ENCODE results near the gene MAB21L4. TPM values are rescaled to one million over a fixed set of nuclear protein-coding genes. Genes with fewer than 3 reads are reported as not detected.

The MAB21L4 gene
- total RNA-seq, 2 experiments from 2014 or later: not detected

- DNase-seq (ENCODE audit: low spot score): no peak
- intact Hi-C loops (cut with micrococcal nuclease; ENCODE audit: unreplicated experiment): no loop called here
- Histone ChIP-seq H3K9me3 (ENCODE audit: low read length) (no peaks in the 10 kb centered on the region), H3K9me2 (ENCODE audit: insufficient read depth, low read length) (no peaks in the 10 kb centered on the region), H3K27ac (ENCODE audit: low read depth, low read length, poor library complexity, severe bottlenecking) (no peak overlapping the region), H2AFZ (ENCODE audit: low read length) (no peak overlapping the region), H3K79me2 (ENCODE audit: insufficient read depth, low read depth, low read length) (no peaks in the 10 kb centered on the region), H3K4me2 (ENCODE audit: low read length) (no peak overlapping the region), H3K4me3 (ENCODE audit: low read depth, low read length, poor library complexity, severe bottlenecking) (no peak overlapping the region), H3K4me1 (ENCODE audit: insufficient read depth, low read length, poor library complexity, severe bottlenecking) (peaks cover under 1% of the 10 kb centered on the region), H4K20me1 (ENCODE audit: insufficient read depth, low read length) (no peaks in the 10 kb centered on the region), H3K36me3 (ENCODE audit: insufficient read depth, low read length) (no peaks in the 10 kb centered on the region)
- BruUV-seq (replicated peaks): no TSS peak
- CTCF ChIA-PET (ENCODE audit: unreplicated experiment): no interaction called here
- TF ChIP-seq CTCF (conservative IDR thresholded peaks at IDR 0.05; ENCODE audit: low read length): no peak
- no peak for TF ChIP-seq EZH2phosphoT487 (IDR thresholded peaks at IDR 0.05; ENCODE audit: borderline replicate concordance, low read depth, low read length)
- POLR2A ChIA-PET: no interaction called here
These were observed 59.0 kb downstream of the MAB21L4 start for GRCh38 chr2:240836781-240837467.

Other genes starting within 250 kb of the MAB21L4 start
- gene AQP12B, start 213.3 kb downstream of the MAB21L4 start, total RNA-seq (2014; rRNA removed; shearing (Covaris generic)): not detected in 2 replicates
- not detected in 2 replicates for gene AQP12B, start 213.3 kb downstream of the MAB21L4 start, total RNA-seq (2022)
- not detected in 2 replicates for gene AQP12A, start 204.3 kb downstream of the MAB21L4 start, total RNA-seq (2014; rRNA removed; shearing (Covaris generic))
- not detected in 2 replicates for gene AQP12A, start 204.3 kb downstream of the MAB21L4 start, total RNA-seq (2022)
- gene KIF1A, start 75.9 kb downstream of the MAB21L4 start, total RNA-seq (2014; rRNA removed; shearing (Covaris generic)): not detected in 2 replicates
- not detected in 2 replicates for gene KIF1A, start 75.9 kb downstream of the MAB21L4 start, total RNA-seq (2022)
- gene AGXT, start 27.3 kb downstream of the MAB21L4 start, total RNA-seq (2014; rRNA removed; shearing (Covaris generic)): not detected in 2 replicates
- gene AGXT, start 27.3 kb downstream of the MAB21L4 start, total RNA-seq (2022): not detected in 2 replicates
- not detected in 2 replicates for gene CROCC2, start 10.2 kb upstream of the MAB21L4 start, total RNA-seq (2014; rRNA removed; shearing (Covaris generic))
- not detected in 2 replicates for gene CROCC2, start 10.2 kb upstream of the MAB21L4 start, total RNA-seq (2022)
- gene SNED1, start 102.5 kb upstream of the MAB21L4 start, total RNA-seq (2014; rRNA removed; shearing (Covaris generic)): 2.8 and 3.5 TPM in 2 replicates
- 13.6 and 15.3 TPM in 2 replicates for gene SNED1, start 102.5 kb upstream of the MAB21L4 start, total RNA-seq (2022)
- 57.7 and 58.9 TPM in 2 replicates for gene MTERF4, start 206.1 kb upstream of the MAB21L4 start, total RNA-seq (2014; rRNA removed; shearing (Covaris generic))
- gene MTERF4, start 206.1 kb upstream of the MAB21L4 start, total RNA-seq (2022): 48.2 and 52.8 TPM in 2 replicates

All from OCI-LY7 (cell line).